Erythroblast (primary cell): Measurements from ENCODE around the gene FAM50B.

Experiments used
- DNase-seq, 2 experiments: peaks; one replicate each; lab custom pipeline; 2025; lab: John Stamatoyannopoulos, UW
- GATA1 ChIP-seq: IDR thresholded peaks from 2 replicates; pipeline ENCODE4 v1.6.1; 2011; ENCODE audit warnings: low read depth, mild to moderate bottlenecking, control low read depth, low read length, moderate library complexity
- POLR2A ChIP-seq: IDR thresholded peaks from 2 replicates; pipeline ENCODE4 v1.6.1; 2011; ENCODE audit warnings: mild to moderate bottlenecking, low read length

The FAM50B gene

DNA sequence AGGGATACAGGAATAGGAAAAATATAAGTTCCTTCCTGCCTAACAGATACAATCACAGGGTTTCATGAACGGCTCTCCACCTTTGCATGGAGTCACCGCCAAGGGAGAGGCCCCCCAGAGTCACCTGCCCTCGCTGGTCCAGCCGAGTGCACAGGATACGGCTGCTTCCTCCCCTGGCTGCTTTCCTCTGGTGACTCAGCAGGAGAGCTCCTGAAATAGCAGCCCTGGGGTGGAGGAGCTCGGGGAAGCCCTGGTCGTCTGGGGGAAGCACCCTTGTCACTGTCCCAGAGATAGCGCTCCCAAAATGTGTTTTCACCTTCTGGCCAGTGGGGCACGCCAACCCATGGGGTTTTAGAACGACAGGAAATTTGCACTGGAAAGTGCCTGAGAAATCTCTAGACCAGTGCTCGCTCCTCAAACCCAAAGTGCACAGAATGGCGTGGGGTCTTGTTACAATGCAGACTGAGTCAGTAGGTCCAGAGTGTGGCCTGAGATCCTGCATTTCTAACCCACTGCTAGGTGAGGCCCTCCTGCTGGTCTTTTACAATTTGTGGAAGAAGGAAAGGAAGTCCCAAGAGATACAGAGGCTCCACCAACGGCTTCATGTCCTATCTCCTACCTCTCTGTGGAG, 35.9 kb upstream of the FAM50B start:
- no peak for DNase-seq
- TF ChIP-seq POLR2A (no peak), GATA1 (no peak)

DNA sequence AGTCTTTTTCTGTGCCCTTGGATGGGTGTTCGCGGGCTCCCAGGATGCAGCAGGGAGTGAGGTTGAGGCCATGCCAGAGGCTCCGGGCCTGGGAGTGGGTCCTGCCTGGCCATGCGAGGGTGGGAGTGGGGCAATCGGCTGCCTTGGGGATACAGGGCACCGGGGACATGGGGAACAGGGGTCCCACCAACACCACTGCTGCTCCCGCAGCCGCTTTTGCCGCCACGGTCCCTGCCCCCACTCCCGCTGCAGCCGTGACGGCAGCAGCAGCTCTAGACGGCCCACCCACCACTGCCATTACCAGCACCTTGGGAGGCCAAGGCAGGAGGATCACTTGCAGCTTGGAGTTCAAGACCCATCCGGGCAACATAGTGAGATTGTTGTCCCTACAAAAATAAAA, 35.3 kb upstream of the FAM50B start:
- no peak for DNase-seq
- no peak for TF ChIP-seq GATA1
- TF ChIP-seq POLR2A = no peak

DNA sequence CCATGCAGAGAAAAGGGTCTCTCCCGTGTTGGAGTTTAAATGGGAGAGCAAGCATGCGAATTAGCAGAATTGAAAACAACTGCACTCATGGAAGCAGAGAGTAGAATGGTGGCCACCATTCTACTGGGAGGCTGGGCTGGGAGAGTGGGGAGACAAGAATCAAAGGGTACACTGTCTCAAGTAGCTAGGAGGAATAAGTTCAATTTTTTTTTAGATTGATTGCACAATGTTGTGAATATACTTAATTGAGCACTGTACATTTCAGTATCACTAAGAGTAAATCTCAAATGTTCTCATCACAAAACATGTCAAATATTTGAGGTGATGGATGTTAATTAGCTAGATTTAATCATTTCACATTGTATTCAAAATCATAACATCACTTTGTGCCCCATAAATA, 34.6 kb upstream of the FAM50B start:
- no peak for DNase-seq
- TF ChIP-seq GATA1 (no peak), POLR2A (no peak)

DNA sequence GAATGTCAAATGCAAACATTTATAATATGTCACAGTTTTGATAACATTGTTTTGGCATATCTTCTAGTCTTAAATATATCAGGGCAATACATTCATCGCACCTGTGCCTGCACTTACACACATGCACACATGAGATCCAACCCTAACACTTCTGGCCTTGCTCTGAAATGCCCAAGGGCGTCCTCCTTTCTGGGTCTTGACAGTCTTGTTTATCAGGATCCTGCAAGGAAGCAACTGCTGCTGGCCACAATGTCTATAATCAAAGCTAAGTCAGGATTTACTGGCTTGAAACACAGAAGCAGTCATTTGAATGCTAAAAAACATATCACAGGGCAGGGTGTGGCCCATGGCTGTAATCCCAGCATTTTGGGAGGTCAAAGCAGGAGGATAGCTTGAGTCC, 32.9 kb upstream of the FAM50B start:
- no peak for TF ChIP-seq GATA1
- TF ChIP-seq POLR2A = no peak
- DNase-seq = no peak

DNA sequence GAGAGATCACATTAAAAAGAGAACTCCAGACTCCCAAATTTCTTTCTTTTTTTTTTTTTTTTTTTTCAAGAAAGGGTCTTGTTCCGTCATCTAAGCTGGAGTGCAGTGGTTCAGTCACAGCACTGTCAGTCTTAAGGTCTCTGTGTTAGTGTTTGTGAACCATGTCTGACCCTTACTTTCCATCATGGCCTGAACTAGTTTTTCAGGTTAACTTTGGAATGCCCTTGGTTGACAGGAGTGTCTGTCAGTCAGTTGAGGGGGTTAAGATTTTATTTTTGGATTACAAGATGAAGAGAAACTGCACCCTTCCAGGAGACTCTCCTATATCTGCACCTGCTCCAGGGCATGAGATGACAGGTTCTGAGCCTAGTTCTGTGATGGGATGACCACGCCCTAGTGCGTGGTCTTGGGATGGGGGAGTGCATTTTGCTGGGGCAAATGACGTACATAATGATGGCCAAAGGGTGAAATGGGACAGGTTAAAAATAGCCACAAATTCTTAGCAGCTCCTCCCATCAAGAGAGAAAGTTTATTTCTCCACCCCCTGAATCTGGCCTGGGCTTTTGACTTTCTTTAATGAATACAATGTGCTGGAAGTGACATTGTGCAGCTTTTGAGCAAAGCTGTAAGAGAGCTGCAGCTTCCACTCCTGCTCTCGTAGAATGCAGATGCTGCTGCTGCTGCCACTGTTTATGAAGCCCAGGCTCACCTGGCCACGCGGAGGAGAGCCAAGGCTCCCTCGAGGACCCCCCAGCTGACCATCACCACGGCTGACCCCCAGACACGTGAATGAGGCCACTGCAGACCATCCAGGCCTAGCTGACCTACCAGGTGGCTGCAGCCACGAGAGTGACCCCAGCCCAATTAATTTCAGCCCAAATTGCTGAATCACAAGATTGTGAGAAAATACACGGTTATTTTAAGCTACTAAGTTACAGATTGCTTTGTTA, 29.7 kb upstream of the FAM50B start:
- TF ChIP-seq GATA1 = no peak
- TF ChIP-seq POLR2A = no peak
- DNase-seq = no peak

DNA sequence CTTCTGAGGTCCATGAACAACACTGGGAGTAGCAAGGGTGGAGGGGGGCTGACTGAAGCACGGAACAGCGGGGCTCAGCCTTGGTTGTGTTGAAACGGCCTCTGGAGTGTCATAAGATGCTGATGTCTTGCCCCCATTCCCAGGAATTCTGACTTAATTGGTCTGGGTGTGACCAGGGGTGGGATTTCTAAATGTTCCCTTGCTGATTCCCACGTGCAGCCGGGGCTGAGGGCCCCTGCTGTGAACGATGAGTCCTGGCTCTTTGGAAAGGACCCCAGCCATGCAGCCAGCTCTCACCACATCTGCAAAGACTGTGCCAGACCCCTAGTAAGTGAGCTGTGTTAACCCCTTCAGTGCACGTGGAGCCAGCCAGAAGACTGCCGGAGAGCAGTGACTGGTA, 28.6 kb upstream of the FAM50B start:
- TF ChIP-seq GATA1 (no peak), POLR2A (no peak)
- no peak for DNase-seq

DNA sequence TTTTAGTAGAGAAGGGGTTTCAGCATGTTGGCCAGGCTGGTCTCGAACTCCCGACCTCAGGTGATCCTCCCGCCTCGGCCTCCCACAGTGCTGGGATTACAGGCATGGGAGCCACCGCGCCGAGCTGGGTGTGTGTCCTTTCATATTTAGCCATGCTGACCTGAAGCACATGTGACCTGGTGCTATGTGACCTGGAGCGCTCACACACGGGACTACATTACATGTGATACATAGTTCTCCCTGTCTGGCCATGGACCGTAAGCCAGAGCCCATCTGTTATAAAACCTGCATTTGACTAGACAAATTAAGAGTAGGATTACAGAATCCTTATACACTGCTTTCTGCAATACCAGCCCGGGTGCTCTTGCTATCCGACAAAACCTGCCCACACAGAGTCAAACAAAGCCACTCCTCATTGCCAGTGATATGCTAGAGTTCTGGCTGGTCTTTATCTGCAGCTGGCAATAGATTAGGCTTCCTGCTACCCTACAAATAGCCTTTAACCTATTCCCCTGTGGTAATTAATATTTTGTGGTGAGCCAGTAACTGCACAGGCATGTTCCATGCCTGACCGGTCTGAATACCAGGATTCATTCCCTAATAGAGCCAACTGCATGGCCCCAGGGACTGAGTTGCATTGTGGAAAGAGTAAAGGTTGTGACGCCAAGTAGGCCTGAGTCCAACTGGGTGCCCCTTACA, 26.3 kb upstream of the FAM50B start:
- DNase-seq = peak in 1 of 2 experiments; percentile 12
- TF ChIP-seq GATA1 (no peak), POLR2A (no peak)

DNA sequence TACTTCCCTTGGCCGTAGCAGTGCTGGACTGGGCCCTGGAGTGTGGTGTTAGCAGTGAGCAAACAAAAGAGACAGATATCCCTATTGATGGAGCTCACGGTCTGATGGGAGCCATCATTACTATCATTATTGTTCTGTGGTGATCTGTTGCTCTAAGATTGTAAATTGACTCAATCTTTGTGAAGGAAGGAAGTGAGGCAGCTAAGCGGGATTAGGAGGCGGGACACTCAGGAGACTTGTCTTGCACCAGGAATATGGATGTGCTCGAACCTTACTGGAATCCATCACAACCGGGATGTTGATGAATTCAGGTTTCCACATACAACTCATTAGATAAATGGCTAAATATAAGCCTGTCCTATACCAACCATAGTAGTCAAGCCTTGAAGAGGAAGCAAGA, 25.5 kb upstream of the FAM50B start:
- TF ChIP-seq GATA1 = no peak
- no peak for TF ChIP-seq POLR2A
- no peak for DNase-seq

DNA sequence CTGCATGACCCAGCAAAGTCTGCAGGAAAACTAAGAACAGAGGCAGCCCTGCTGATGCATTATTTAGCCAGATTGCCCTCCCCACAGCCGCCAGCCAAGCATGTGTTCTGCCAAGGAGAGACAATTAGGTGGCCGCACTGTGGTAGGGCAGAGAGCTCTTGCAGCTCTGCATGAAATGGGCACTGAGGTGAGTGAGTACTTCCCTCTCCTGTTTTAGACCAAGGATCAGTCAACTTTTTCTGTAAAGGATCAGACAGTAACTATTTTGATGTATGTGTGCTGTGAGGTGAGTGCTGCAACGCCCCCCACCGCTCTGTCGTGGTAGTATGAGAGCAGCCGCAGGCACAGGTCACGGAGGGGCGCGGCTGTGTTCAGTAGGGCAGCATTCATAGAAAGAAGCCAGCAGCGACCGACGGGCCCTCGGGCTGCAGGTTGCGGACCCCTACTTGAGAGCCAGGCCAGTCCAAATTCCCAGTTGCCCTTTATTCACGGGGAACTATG, 23.8 kb upstream of the FAM50B start:
- TF ChIP-seq GATA1 = no peak
- no peak for TF ChIP-seq POLR2A
- no peak for DNase-seq

DNA sequence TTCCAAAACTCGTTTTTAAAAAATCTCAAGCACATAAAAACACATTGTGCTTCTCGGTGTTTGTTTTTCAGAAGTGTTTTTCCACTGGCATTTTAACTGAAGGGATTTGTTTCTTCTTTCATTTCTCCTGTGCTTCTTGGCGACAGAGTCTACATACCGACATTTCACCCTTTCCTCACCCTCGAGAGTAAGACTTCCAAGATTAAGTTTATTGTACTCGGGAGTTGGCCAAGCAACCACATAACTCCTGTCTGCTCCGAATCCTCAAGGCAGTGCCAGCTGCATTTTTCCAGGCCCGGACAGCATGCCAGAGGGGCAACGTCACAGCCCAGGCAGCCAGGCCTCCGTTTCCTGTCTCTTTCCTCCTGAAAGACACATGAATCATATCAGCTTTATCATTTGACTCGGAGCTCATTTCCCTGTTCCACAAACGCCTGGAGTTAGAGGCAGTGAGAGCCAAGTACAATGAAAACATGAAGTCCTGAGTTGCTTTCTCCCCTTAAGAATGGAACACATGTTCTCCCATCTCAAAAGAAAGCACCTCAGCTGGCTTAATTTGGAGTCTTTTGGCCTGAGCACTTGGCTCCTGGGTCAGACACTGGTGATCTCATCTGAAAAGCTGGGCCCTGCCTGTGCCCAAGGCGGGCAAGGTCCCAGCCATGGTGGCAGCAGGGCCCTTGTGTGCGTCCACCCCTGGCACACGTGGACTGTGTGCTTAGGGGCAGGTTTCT, 23.2 kb upstream of the FAM50B start:
- no peak for TF ChIP-seq POLR2A
- no peak for TF ChIP-seq GATA1
- DNase-seq = no peak

DNA sequence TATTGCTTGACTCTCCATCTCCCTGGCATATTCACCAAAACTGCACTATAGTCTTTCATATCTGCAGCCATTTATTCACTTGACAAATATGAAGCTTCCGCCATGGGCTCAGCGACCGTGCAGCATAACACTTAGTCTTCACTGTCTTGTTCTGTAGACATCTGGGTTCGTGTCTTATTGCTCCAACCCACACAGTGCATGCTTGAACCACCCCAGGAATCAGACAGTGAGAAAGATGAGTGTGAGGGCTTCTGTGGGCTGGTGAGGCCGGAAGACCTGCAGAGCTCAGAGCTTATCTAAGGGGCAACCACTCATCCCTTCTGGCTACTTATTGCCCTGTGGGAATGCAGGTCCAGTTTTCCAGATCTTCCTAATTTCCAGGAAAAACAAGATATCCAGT, 19.9 kb upstream of the FAM50B start:
- TF ChIP-seq GATA1 (no peak), POLR2A (no peak)
- DNase-seq = no peak

DNA sequence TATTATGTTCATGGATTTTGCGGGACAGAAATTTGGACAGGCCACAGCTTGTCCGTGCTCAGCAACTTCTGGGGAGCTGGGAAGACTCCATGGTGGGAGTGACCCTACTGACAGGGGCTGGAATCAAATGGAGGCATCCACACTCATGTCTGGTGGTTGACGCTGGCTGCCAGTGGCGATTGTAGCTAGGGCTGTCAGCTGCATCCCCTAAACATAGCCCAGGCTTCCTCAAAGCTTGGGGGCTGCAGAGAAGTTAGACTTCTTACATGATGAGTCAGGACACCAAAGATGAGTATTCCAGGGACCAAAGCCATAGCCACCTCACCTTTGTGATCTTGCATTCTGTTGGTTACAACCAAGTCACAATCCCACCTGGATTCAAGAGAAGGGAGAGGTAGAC, 18.4 kb upstream of the FAM50B start:
- TF ChIP-seq POLR2A (no peak), GATA1 (no peak)
- no peak for DNase-seq
